ENCODE results near the gene MYOCOS. TPM values are rescaled to one million over a fixed set of nuclear protein-coding genes. Genes with fewer than 3 reads are reported as not detected.

Gene MYOCOS
- total RNA-seq, 2 donors from 2014 or later: not detected

GRCh38 chr1:171585715-171586114, 36.3 kb upstream of the MYOCOS start:
- Histone ChIP-seq H3K36me3 (peaks cover 83% of the 10 kb centered on the region), H3K4me1 (no peaks in the 10 kb centered on the region), H3K9me3 (no peaks in the 10 kb centered on the region), H3K27ac (no peak overlapping the region), H3K27me3 (no peaks in the 10 kb centered on the region), H3K4me3 (no peak overlapping the region)
- DNase-seq (ENCODE audit: low spot score): no peak
- TF ChIP-seq CTCF (IDR thresholded peaks at IDR 0.05): no peak

GRCh38 chr1:171588230-171588629, 33.8 kb upstream of the MYOCOS start:
- Histone ChIP-seq H3K27ac (no peak overlapping the region), H3K9me3 (no peaks in the 10 kb centered on the region), H3K4me3 (no peak overlapping the region), H3K36me3 (peaks cover 88% of the 10 kb centered on the region), H3K27me3 (no peaks in the 10 kb centered on the region), H3K4me1 (no peaks in the 10 kb centered on the region)
- no peak for DNase-seq (ENCODE audit: low spot score)
- TF ChIP-seq CTCF (IDR thresholded peaks at IDR 0.05): no peak

- no peak for TF ChIP-seq CTCF (IDR thresholded peaks at IDR 0.05)
- Histone ChIP-seq H3K36me3 (peaks cover 72% of the 10 kb centered on the region), H3K4me1 (no peaks in the 10 kb centered on the region), H3K27ac (no peak overlapping the region), H3K4me3 (no peak overlapping the region), H3K27me3 (no peaks in the 10 kb centered on the region), H3K9me3 (no peaks in the 10 kb centered on the region)
- DNase-seq (ENCODE audit: low spot score): no peak
Observed at GRCh38 chr1:171590022-171590421, 32.0 kb upstream of the MYOCOS start.

- H3K36me3 ChIP-seq: peaks cover 27% of the 10 kb centered on the region
- no peak overlapping the region for H3K4me3 ChIP-seq
- H3K27ac ChIP-seq: no peak overlapping the region
- no peak for DNase-seq (ENCODE audit: low spot score)
- TF ChIP-seq CTCF (IDR thresholded peaks at IDR 0.05): no peak
- H3K4me1 ChIP-seq: no peaks in the 10 kb centered on the region
- no peaks in the 10 kb centered on the region for H3K27me3 ChIP-seq
- no peaks in the 10 kb centered on the region for H3K9me3 ChIP-seq
Observed at GRCh38 chr1:171595324-171595723, 26.7 kb upstream of the MYOCOS start.

GRCh38 chr1:171596119-171596518, 25.9 kb upstream of the MYOCOS start:
- DNase-seq (ENCODE audit: low spot score): no peak
- TF ChIP-seq CTCF (IDR thresholded peaks at IDR 0.05): no peak
- Histone ChIP-seq H3K27ac (no peak overlapping the region), H3K36me3 (peaks cover 21% of the 10 kb centered on the region), H3K4me1 (no peaks in the 10 kb centered on the region), H3K9me3 (no peaks in the 10 kb centered on the region), H3K27me3 (no peaks in the 10 kb centered on the region), H3K4me3 (no peak overlapping the region)

- no peaks in the 10 kb centered on the region for H3K4me1 ChIP-seq
- H3K9me3 ChIP-seq: no peaks in the 10 kb centered on the region
- no peak for TF ChIP-seq CTCF (IDR thresholded peaks at IDR 0.05)
- no peak overlapping the region for H3K4me3 ChIP-seq
- DNase-seq (ENCODE audit: low spot score): no peak
- H3K27ac ChIP-seq: no peak overlapping the region
- H3K36me3 ChIP-seq: peaks cover 15% of the 10 kb centered on the region
- H3K27me3 ChIP-seq: no peaks in the 10 kb centered on the region
Observed at GRCh38 chr1:171596705-171597104, 25.3 kb upstream of the MYOCOS start.

Data from right atrium auricular region (tissue), 2 donors.